H7 (cell line): ENCODE data around the gene STAT4. TPM values are rescaled to one million over a fixed set of nuclear protein-coding genes. Genes with fewer than 3 reads are reported as not detected.

ENCODE experiments used
- DNase-seq: peaks from one replicate; pipeline ENCODE4 v3.0.0; 2012
- H3K27me3 ChIP-seq: 2 replicates; pipeline ENCODE4 v1.6.0; 2011; ENCODE audit warnings: mild to moderate bottlenecking, low read length; ENCODE audit not compliant: control insufficient read depth, insufficient read depth
- H3K36me3 ChIP-seq: replicated peaks from 2 replicates; pipeline ENCODE4 v1.5.1; 2011; ENCODE audit warnings: low read length; ENCODE audit not compliant: control insufficient read depth, insufficient read depth
- H3K4me3 ChIP-seq: 2 replicates; pipeline ENCODE4 v1.5.1; 2011; ENCODE audit warnings: low read depth, mild to moderate bottlenecking, control low read depth, low read length, moderate library complexity; ENCODE audit not compliant: insufficient read depth
- total RNA-seq: library from RNA; depleted of rRNA; stranded (reverse); fragments of >200 nt; shearing (Covaris generic); gene quantifications from 2 replicates; pipeline ENCODE4 v1.2.3, GENCODE V29; 2014

STAT4 gene
- total RNA-seq, 1 experiment from 2014 or later = 1.5 TPM

- Histone ChIP-seq H3K36me3 (no peaks in the 10 kb centered on the region), H3K27me3 (no peaks in the 10 kb centered on the region), H3K4me3 (no peak overlapping the region)
- no peak for DNase-seq
Observed at GRCh38 chr2:191166756-191167445, 16.1 kb upstream of the STAT4 start.

- DNase-seq = no peak
- H3K36me3 ChIP-seq = no peaks in the 10 kb centered on the region
- H3K4me3 ChIP-seq = no peak overlapping the region
- H3K27me3 ChIP-seq = no peaks in the 10 kb centered on the region
Observed at GRCh38 chr2:191166111-191166755, 15.4 kb upstream of the STAT4 start.

GRCh38 chr2:191165176-191165643 is 14.4 kb upstream of the STAT4 start:
- Histone ChIP-seq H3K27me3 (no peaks in the 10 kb centered on the region), H3K4me3 (no peak overlapping the region), H3K36me3 (no peaks in the 10 kb centered on the region)
- DNase-seq = peak; percentile 16

- Histone ChIP-seq H3K4me3 (no peak overlapping the region), H3K36me3 (no peaks in the 10 kb centered on the region), H3K27me3 (no peaks in the 10 kb centered on the region)
- DNase-seq = no peak
Observed at GRCh38 chr2:191158747-191159146, 8.0 kb upstream of the STAT4 start.

- Histone ChIP-seq H3K27me3 (no peaks in the 10 kb centered on the region), H3K36me3 (no peaks in the 10 kb centered on the region), H3K4me3 (no peak overlapping the region)
- no peak for DNase-seq
Observed at GRCh38 chr2:191158193-191158592, 7.4 kb upstream of the STAT4 start.

- Histone ChIP-seq H3K27me3 (peaks cover 1% of the 10 kb centered on the region), H3K4me3 (no peak overlapping the region), H3K36me3 (no peaks in the 10 kb centered on the region)
- no peak for DNase-seq
Observed at GRCh38 chr2:191155608-191156071, 4.8 kb upstream of the STAT4 start.

- Histone ChIP-seq H3K4me3 (no peak overlapping the region), H3K36me3 (no peaks in the 10 kb centered on the region), H3K27me3 (peaks cover 10% of the 10 kb centered on the region)
- DNase-seq = no peak
Observed at GRCh38 chr2:191153716-191154115, 2.9 kb upstream of the STAT4 start.

GRCh38 chr2:191152482-191153240 is 1.9 kb upstream of the STAT4 start:
- no peak for DNase-seq
- no peak overlapping the region for H3K4me3 ChIP-seq
- no peaks in the 10 kb centered on the region for H3K36me3 ChIP-seq
- H3K27me3 ChIP-seq = peaks cover 10% of the 10 kb centered on the region

GRCh38 chr2:191151331-191151730 is 537 bp upstream of the STAT4 start:
- no peak for DNase-seq
- Histone ChIP-seq H3K27me3 (peaks cover 10% of the 10 kb centered on the region), H3K4me3 (peak overlapping the region; percentile 49; the same call in 1 of the 2 replicates), H3K36me3 (no peaks in the 10 kb centered on the region)

GRCh38 chr2:191150230-191150599 is 579 bp downstream of the STAT4 start:
- Histone ChIP-seq H3K36me3 (no peaks in the 10 kb centered on the region), H3K27me3 (peaks cover 10% of the 10 kb centered on the region), H3K4me3 (peak overlapping the region; percentile 49)
- no peak for DNase-seq

- Histone ChIP-seq H3K27me3 (peaks cover 10% of the 10 kb centered on the region), H3K4me3 (no peak overlapping the region), H3K36me3 (no peaks in the 10 kb centered on the region)
- DNase-seq = no peak
Observed at GRCh38 chr2:191149391-191149790, 1.4 kb downstream of the STAT4 start.

GRCh38 chr2:191148791-191149190 is 2.0 kb downstream of the STAT4 start:
- H3K36me3 ChIP-seq = no peaks in the 10 kb centered on the region
- H3K27me3 ChIP-seq = peaks cover 10% of the 10 kb centered on the region
- DNase-seq = no peak
- H3K4me3 ChIP-seq = no peak overlapping the region

- Histone ChIP-seq H3K27me3 (peaks cover 10% of the 10 kb centered on the region), H3K36me3 (no peaks in the 10 kb centered on the region), H3K4me3 (no peak overlapping the region)
- DNase-seq = no peak
Observed at GRCh38 chr2:191148281-191148680, 2.5 kb downstream of the STAT4 start.

GRCh38 chr2:191145769-191146471 is 4.9 kb downstream of the STAT4 start:
- H3K36me3 ChIP-seq = no peaks in the 10 kb centered on the region
- H3K4me3 ChIP-seq = no peak overlapping the region
- no peak for DNase-seq
- peaks cover 10% of the 10 kb centered on the region for H3K27me3 ChIP-seq
